ENCODE measurements around the gene OR4F6.
"Not testable (repeated sequence)": the region's sequence is repeated elsewhere in the genome, so short reads cannot be mapped to it uniquely, and the experiment has no call there.

OR4F6 gene, protein sequence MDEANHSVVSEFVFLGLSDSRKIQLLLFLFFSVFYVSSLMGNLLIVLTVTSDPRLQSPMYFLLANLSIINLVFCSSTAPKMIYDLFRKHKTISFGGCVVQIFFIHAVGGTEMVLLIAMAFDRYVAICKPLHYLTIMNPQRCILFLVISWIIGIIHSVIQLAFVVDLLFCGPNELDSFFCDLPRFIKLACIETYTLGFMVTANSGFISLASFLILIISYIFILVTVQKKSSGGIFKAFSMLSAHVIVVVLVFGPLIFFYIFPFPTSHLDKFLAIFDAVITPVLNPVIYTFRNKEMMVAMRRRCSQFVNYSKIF

DNA sequence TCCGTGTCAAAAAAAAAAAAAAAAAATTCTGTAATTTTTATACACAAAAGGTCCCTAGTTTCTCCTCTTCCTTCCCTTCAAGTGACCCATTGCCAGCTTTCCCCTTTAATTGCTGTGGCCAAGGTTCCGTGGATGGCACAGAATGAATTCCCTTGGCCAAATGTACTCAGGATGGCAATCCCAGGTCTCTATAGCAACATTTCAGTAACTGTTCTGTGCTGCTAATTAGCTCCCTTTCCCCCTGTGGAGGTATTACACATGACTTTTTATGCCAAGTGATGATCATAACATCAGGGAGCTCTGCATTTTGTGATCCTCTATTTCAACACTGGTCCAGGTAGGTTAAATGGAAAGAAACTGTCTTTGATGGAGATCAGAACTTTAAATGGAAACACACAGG is at the start of gene OR4F6:
Gene OR4F6 (plus strand): TSS at position 301 of the 400 bp plus-strand sequence. CDS start 2,211 bp downstream, outside the sequence.
- DNase-seq = no peak

- not testable (repeated sequence) for DNase-seq
Measured at GRCh38 chr15:101764669-101765339, 38.5 kb upstream of the OR4F6 start.

- DNase-seq = not testable (repeated sequence)
Measured at GRCh38 chr15:101765340-101765671, 38.0 kb upstream of the OR4F6 start.

- no peak for DNase-seq
Measured at GRCh38 chr15:101765772-101766456, 37.4 kb upstream of the OR4F6 start.

DNA sequence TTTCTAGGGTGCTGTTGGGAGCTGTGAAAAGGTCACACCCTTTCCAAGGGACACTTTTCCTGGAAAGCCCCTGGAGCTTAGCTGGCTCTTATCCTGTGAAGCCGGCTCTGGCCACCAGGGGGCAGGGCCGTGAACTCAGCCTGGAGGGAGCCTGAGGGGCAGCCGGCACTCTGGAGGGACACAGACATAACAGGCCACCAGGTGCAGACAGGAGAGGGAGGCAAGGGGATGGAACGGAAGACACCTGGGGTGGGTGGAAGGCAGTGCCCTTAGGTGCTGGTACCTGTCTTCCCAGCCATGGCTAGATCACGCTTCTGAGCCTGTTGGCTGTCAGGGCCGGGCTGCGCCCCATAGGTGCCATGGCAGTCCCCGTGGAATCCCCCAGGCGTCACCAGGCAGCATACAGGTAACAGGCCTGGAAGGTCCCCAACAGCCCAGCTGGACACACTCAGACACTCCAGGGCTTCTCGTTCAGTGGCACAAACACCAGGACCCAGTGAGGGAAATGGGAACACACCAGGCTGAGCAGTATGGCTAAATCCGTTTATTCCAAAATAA is 36.1 kb upstream of the OR4F6 start:
- DNase-seq = not testable (repeated sequence)

DNA sequence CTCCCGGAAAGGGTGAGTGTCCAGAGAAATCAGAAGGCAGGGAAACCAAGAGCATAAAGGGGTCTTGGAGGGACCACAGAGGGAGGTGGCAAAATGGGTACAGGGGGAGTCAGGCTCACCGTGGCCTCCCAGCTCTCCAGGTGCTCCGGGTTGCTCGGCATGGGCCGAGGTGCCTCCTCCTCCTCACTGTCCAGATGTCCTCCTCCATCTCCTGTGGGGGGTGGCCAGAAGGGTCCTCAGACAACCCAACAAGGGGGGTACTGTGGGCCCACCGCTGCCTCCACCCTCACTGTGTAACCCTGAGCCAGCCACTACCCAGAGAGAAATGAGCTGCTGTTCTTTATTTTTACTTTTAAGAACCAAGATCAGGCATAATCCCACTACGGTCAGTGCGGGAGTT is 30.4 kb upstream of the OR4F6 start:
- no peak for DNase-seq

- DNase-seq = no peak
Measured at GRCh38 chr15:101773496-101774100, 29.7 kb upstream of the OR4F6 start.

- DNase-seq = no peak
Measured at GRCh38 chr15:101775136-101775535, 28.2 kb upstream of the OR4F6 start.

DNA sequence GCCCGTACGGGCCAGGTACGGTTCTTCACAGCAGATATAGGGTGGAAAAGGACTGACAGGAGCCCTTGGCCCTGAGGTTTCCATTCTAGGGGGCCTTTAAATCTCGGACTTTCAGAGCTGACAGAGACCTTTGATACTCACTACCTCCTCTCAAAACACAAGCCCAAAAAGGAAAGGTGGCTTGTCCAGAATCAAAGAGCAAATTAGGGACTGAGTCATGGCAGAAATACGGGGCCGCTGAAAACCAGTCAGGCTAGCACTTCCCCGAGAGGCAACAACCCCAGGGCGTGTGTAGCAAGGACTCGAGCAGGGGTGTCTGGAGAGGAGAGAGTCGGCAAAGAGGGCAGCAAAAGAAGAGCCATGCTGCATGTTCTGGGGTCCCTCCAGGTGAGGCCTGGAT is 24.7 kb upstream of the OR4F6 start:
- DNase-seq = not testable (repeated sequence)

DNA sequence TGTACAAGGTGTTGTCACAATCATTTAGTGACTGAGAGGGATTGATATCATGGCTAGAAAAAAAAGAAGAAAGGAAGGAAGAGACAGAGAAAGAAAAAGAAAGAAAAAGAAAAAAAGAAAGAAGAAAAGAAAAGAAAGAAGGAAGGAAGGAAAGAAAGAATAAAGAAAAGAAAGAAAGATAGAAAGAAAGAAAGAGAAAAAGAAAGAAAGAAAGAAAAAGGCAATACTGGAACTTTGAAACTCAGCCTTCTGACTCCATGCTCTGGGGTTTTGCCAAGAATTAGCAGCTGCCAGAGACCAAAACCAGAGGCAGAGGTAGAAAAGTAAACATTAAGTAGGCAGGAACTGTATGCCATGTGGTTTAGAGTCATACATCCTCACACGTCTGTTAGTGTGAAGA is 23.1 kb upstream of the OR4F6 start:
- DNase-seq = not testable (repeated sequence)

GRCh38 chr15:101781928-101782327 is 21.4 kb upstream of the OR4F6 start:
- DNase-seq = no peak

DNA sequence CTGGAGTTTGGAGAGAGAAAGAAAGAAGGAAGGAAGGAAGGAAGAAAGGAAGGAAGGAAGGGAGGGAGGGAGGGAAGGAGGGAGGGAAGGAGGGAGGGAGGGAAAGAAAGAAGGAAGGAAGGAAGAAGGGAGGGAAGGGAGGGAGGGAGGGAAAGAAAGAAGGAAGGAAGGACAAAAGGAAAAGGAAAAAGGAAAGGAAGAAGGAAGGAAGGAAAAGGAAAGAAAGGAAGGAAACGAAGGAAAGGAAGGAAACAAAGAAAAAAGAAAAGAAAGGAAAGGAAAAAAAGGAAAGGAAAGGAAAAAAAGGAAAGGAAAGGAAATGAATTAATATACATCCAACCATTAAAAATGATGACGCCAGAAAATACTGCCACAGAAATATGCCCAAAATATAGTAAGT is 18.7 kb upstream of the OR4F6 start:
- DNase-seq = no peak

DNA sequence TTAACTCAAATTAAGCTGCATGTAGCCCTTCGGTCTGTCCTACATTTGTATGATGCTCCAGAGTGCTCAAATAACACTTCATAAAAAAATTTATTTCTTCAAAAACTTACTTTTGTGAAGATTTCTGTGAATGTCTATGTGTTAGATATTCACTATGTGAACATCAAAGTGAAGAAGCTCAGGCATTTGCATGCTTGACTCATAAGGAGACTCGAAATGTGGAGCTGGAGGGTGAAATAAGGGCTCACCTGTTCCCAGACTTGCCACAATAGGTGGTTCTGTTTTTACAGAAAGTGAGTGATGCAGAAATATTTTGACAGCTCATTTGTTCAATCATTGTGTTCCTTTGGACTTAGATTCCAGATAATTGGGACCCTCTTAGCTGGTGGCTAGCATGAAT is 16.9 kb upstream of the OR4F6 start:
- not testable (repeated sequence) for DNase-seq

DNA sequence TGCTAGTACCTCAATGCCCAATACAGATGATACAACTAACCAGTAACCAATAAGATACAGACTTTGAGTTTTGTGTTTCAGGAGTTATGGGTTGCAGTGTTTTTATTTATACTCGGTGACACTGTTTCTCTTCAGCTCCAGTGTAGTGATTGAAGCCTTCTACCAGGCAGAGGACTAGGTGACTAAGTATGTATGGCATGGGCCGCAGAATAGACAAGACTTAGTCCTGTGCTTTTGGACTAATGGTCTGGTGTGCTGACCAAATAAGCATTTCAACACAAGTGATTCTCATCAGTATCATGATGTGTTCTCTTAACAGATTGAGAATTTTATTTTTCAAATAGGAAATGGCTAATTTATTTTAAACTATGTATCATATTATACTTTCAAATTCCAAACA is 15.3 kb upstream of the OR4F6 start:
- not testable (repeated sequence) for DNase-seq

- not testable (repeated sequence) for DNase-seq
Measured at GRCh38 chr15:101788503-101789269, 14.6 kb upstream of the OR4F6 start.

DNA sequence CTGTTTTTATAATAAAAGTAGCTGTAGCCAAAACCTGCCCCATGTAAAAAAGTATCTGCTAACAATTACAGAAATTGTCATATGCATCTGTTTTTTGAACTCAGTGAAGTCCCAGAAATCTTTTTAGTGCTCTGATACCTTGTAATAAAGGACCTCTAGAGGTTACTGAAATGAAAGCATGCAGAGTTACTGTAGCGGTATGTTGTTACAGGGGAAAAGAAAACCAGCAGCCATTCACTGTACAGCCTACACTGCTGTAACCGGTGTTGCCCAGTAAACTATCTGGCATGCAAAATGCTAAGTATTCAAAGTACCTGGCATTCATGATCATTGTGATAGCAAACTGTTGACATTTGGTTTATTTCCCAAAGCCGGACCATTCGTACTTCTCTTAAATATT is 12.6 kb upstream of the OR4F6 start:
- DNase-seq = not testable (repeated sequence)

GRCh38 chr15:101793981-101794380 is 9.3 kb upstream of the OR4F6 start:
- DNase-seq = not testable (repeated sequence)

GRCh38 chr15:101795455-101795854 is 7.9 kb upstream of the OR4F6 start:
- DNase-seq = no peak

DNA sequence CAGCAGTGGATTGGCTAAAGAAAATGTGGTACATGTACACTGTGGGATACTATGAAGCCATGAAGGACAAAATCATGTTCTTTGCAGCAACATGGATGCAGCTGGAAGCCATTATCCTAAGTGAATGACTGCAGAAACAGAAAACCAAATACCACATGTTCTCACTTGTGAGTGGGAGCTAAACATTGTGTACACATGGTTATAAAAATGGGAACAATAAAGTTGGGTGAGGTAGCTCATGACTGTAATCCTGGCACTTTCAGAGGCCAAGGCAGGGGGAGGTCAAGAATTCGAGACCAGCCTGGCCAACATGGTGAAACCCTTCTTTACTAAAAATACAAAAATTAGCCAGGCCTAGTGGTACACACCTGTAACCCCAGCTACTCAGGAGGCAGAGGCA is 3.6 kb upstream of the OR4F6 start:
- DNase-seq = no peak

- no peak for DNase-seq
Measured at GRCh38 chr15:101801048-101801447, 2.3 kb upstream of the OR4F6 start.

- no peak for DNase-seq
Measured at GRCh38 chr15:101803676-101804075, 367 bp downstream of the OR4F6 start.

GRCh38 chr15:101804375-101804774 is 1.1 kb downstream of the OR4F6 start:
- DNase-seq = no peak

All from NCI-H2081 treated with DMSO at 0.1 percent for 48 hours (cell line).